Hematopoietic multipotent progenitor cell treated with erythropoietin and hydrocortisone succinate and interleukin-3 and kit ligand, for 15 days (in vitro differentiated cells): ENCODE data around the gene RTEL1.
"Not testable (repeated sequence)": the region's sequence is repeated elsewhere in the genome, so short reads cannot be mapped to it uniquely, and the experiment has no call there.

Experiments used
- DNase-seq: peaks from one replicate; pipeline ENCODE4 v3.0.0-alpha.2; 2015; ENCODE audit warnings: low spot score

The RTEL1 gene

GRCh38 chr20:63711085-63711645 is 53.1 kb downstream of the RTEL1 start:
- no peak for DNase-seq

GRCh38 chr20:63712191-63712590 is 54.1 kb downstream of the RTEL1 start:
- no peak for DNase-seq

GRCh38 chr20:63714858-63715257 is 56.7 kb downstream of the RTEL1 start:
- DNase-seq = no peak

GRCh38 chr20:63718996-63719395 is 60.9 kb downstream of the RTEL1 start:
- no peak for DNase-seq

- not testable (repeated sequence) for DNase-seq
Measured at GRCh38 chr20:63722967-63723622, 65.0 kb downstream of the RTEL1 start.

GRCh38 chr20:63730189-63730733 is 72.1 kb downstream of the RTEL1 start:
- not testable (repeated sequence) for DNase-seq

- no peak for DNase-seq
Measured at GRCh38 chr20:63731410-63731809, 73.3 kb downstream of the RTEL1 start.

- no peak for DNase-seq
Measured at GRCh38 chr20:63732118-63733095, 74.3 kb downstream of the RTEL1 start.

- no peak for DNase-seq
Measured at GRCh38 chr20:63733117-63733516, 75.0 kb downstream of the RTEL1 start.

GRCh38 chr20:63733579-63734081 is 75.5 kb downstream of the RTEL1 start:
- DNase-seq = no peak

GRCh38 chr20:63734111-63734945 is 76.2 kb downstream of the RTEL1 start:
- DNase-seq = no peak

- DNase-seq = no peak
Measured at GRCh38 chr20:63734946-63735858, 77.1 kb downstream of the RTEL1 start.

- peak; percentile 48 for DNase-seq
Measured at GRCh38 chr20:63735859-63736718, 78.0 kb downstream of the RTEL1 start, which contains the start of gene LIME1. LIME1 (plus strand) TSS chr20:63736664; CDS start chr20:63737550, 886 bp downstream.

- peak; percentile 11 for DNase-seq
Measured at GRCh38 chr20:63736893-63737694, 79.0 kb downstream of the RTEL1 start.

- no peak for DNase-seq
Measured at GRCh38 chr20:63737695-63737944, 79.5 kb downstream of the RTEL1 start.

GRCh38 chr20:63737945-63738686 is 80.0 kb downstream of the RTEL1 start:
- DNase-seq = no peak

- DNase-seq = no peak
Measured at GRCh38 chr20:63738687-63739129, 80.6 kb downstream of the RTEL1 start.
